Dedifferentiated amniotic fluid mesenchymal stem cell (primary cell): ENCODE results near the gene PBX1.

Experiments
- DNase-seq: peaks from one replicate; pipeline ENCODE4 v3.0.0-alpha.2; 2016; ENCODE audit errors: extremely low spot score

PBX1 gene

GRCh38 chr1:164777518-164777917 is 218.5 kb downstream of the PBX1 start:
- no peak for DNase-seq

GRCh38 chr1:164779376-164779775 is 220.4 kb downstream of the PBX1 start:
- DNase-seq, result no peak

- no peak for DNase-seq
Measured at GRCh38 chr1:164780111-164780812, 221.3 kb downstream of the PBX1 start.

- DNase-seq, result peak; percentile 43
Measured at GRCh38 chr1:164780863-164781262, 221.9 kb downstream of the PBX1 start.

GRCh38 chr1:164781972-164782371 is 223.0 kb downstream of the PBX1 start:
- DNase-seq, result no peak

- no peak for DNase-seq
Measured at GRCh38 chr1:164783778-164784555, 225.0 kb downstream of the PBX1 start.

GRCh38 chr1:164784960-164785359 is 226.0 kb downstream of the PBX1 start:
- no peak for DNase-seq

- no peak for DNase-seq
Measured at GRCh38 chr1:164785841-164786534, 227.0 kb downstream of the PBX1 start.

- peak; percentile 78 for DNase-seq
Measured at GRCh38 chr1:164786980-164787833, 228.2 kb downstream of the PBX1 start.

- no peak for DNase-seq
Measured at GRCh38 chr1:164787834-164788231, 228.8 kb downstream of the PBX1 start.

- no peak for DNase-seq
Measured at GRCh38 chr1:164790081-164790480, 231.1 kb downstream of the PBX1 start.

- no peak for DNase-seq
Measured at GRCh38 chr1:164792410-164793004, 233.5 kb downstream of the PBX1 start.

- peak; percentile 89 for DNase-seq
Measured at GRCh38 chr1:164794356-164794755, 235.4 kb downstream of the PBX1 start.

- DNase-seq, result no peak
Measured at GRCh38 chr1:164796916-164797315, 237.9 kb downstream of the PBX1 start.

- DNase-seq, result no peak
Measured at GRCh38 chr1:164801246-164801731, 242.3 kb downstream of the PBX1 start.

GRCh38 chr1:164801791-164802502 is 243.0 kb downstream of the PBX1 start:
- no peak for DNase-seq

- no peak for DNase-seq
Measured at GRCh38 chr1:164802529-164803282, 243.7 kb downstream of the PBX1 start.

- no peak for DNase-seq
Measured at GRCh38 chr1:164803366-164803765, 244.4 kb downstream of the PBX1 start.

- no peak for DNase-seq
Measured at GRCh38 chr1:164804366-164804765, 245.4 kb downstream of the PBX1 start.

GRCh38 chr1:164805399-164805798 is 246.4 kb downstream of the PBX1 start:
- no peak for DNase-seq
